Measurements from ENCODE around the gene HTRA3.
A peak's percentile ranks its signal among the peaks of the same experiment; 100 is the strongest.

Gene HTRA3

GRCh38 chr4:8267077-8267476, 2.5 kb upstream of the HTRA3 start:
- Histone ChIP-seq H3K36me3 (ENCODE audit: control insufficient read depth in 2 of 2, insufficient read depth in 2 of 2, low read length in 2 of 2) (no peaks in the 10 kb centered on the region), H3K4me3 (ENCODE audit: low read length in 2 of 2) (no peak overlapping the region), H3K9me3 (ENCODE audit: control insufficient read depth in 2 of 2, low read length in 2 of 2) (no peaks in the 10 kb centered on the region), H3K4me1 (ENCODE audit: control insufficient read depth in 2 of 2, insufficient read depth in 2 of 2, low read length in 2 of 2) (peaks cover 0 to 6% of the 10 kb centered on the region in 2 donors), H3K27ac (ENCODE audit: low read depth in 2 of 2, low read length in 2 of 2) (no peak overlapping the region), H3K9ac (ENCODE audit: low read depth in 1 of 2, low read length in 2 of 2) (no peak overlapping the region), H3K27me3 (ENCODE audit: control insufficient read depth in 2 of 2, insufficient read depth in 2 of 2, low read length in 2 of 2) (peaks cover 0 to 4% of the 10 kb centered on the region in 2 donors)

DNA sequence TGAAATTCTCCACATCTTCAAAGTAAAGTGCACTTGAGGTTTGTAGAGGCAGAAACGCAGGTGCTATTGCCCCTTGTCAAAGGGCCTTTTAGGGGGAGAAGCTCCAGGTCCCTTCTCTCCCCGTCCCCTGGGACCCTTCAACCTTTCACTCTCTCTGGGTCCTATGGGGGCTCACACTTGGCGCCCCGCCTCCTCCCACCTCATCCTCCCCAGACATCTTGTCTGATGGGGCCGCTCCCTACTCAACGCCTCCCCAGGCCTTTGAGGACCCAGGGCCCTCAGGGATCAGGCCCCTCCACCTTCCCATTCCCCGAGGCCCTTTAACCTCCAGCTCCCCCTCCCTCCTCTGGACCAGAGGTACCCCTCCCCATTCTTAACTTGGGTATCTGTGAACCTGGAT, 1.3 kb upstream of the HTRA3 start:
- no peaks in the 10 kb centered on the region for H3K36me3 ChIP-seq (ENCODE audit: control insufficient read depth in 2 of 2, insufficient read depth in 2 of 2, low read length in 2 of 2)
- H3K9ac ChIP-seq (ENCODE audit: low read depth in 1 of 2, low read length in 2 of 2) = no peak overlapping the region
- no peak overlapping the region for H3K27ac ChIP-seq (ENCODE audit: low read depth in 2 of 2, low read length in 2 of 2)
- H3K4me3 ChIP-seq (ENCODE audit: low read length in 2 of 2) = no peak overlapping the region
- no peaks in the 10 kb centered on the region for H3K9me3 ChIP-seq (ENCODE audit: control insufficient read depth in 2 of 2, low read length in 2 of 2)
- H3K27me3 ChIP-seq (ENCODE audit: control insufficient read depth in 2 of 2, insufficient read depth in 2 of 2, low read length in 2 of 2) = peaks cover 0 to 4% of the 10 kb centered on the region in 2 donors
- peaks cover 0 to 6% of the 10 kb centered on the region in 2 donors for H3K4me1 ChIP-seq (ENCODE audit: control insufficient read depth in 2 of 2, insufficient read depth in 2 of 2, low read length in 2 of 2)

GRCh38 chr4:8268901-8269534, 536 bp upstream of the HTRA3 start:
- Histone ChIP-seq H3K27ac (ENCODE audit: low read depth in 2 of 2, low read length in 2 of 2) (peak overlapping the region in 1 of 2 donors; percentile 43), H3K9me3 (ENCODE audit: control insufficient read depth in 2 of 2, low read length in 2 of 2) (no peaks in the 10 kb centered on the region), H3K4me1 (ENCODE audit: control insufficient read depth in 2 of 2, insufficient read depth in 2 of 2, low read length in 2 of 2) (peaks cover 0 to 7% of the 10 kb centered on the region in 2 donors), H3K9ac (ENCODE audit: low read depth in 1 of 2, low read length in 2 of 2) (peak overlapping the region in 1 of 2 donors; percentile 62), H3K36me3 (ENCODE audit: control insufficient read depth in 2 of 2, insufficient read depth in 2 of 2, low read length in 2 of 2) (no peaks in the 10 kb centered on the region), H3K4me3 (ENCODE audit: low read length in 2 of 2) (no peak overlapping the region), H3K27me3 (ENCODE audit: control insufficient read depth in 2 of 2, insufficient read depth in 2 of 2, low read length in 2 of 2) (peaks cover 0 to 4% of the 10 kb centered on the region in 2 donors)

DNA sequence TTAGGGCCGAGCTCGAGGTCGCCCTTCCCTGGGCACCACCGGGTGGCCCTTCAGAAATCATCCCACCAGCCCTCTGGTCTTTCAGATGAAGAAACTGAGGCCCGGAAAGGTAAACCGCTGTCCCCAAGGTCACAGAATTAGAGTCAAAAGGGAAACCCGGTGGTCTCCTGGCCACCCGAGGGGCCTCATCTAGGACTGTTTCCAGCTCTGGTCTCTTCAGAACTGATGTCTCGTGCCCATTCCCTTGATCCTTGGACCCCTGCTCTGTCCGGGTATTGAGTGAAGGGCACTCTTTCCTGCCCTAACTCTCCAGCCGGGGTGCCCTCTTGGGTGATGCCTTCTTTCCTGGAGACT, 841 bp downstream of the HTRA3 start:
- Histone ChIP-seq H3K4me3 (ENCODE audit: low read length in 2 of 2) (peak overlapping the region in 1 of 2 donors; percentile 44), H3K4me1 (ENCODE audit: control insufficient read depth in 2 of 2, insufficient read depth in 2 of 2, low read length in 2 of 2) (peaks cover 3 to 12% of the 10 kb centered on the region in 2 donors), H3K9ac (ENCODE audit: low read depth in 1 of 2, low read length in 2 of 2) (no peak overlapping the region), H3K27me3 (ENCODE audit: control insufficient read depth in 2 of 2, insufficient read depth in 2 of 2, low read length in 2 of 2) (peaks cover 0 to 4% of the 10 kb centered on the region in 2 donors), H3K27ac (ENCODE audit: low read depth in 2 of 2, low read length in 2 of 2) (no peak overlapping the region), H3K9me3 (ENCODE audit: control insufficient read depth in 2 of 2, low read length in 2 of 2) (no peaks in the 10 kb centered on the region), H3K36me3 (ENCODE audit: control insufficient read depth in 2 of 2, insufficient read depth in 2 of 2, low read length in 2 of 2) (no peaks in the 10 kb centered on the region)

DNA sequence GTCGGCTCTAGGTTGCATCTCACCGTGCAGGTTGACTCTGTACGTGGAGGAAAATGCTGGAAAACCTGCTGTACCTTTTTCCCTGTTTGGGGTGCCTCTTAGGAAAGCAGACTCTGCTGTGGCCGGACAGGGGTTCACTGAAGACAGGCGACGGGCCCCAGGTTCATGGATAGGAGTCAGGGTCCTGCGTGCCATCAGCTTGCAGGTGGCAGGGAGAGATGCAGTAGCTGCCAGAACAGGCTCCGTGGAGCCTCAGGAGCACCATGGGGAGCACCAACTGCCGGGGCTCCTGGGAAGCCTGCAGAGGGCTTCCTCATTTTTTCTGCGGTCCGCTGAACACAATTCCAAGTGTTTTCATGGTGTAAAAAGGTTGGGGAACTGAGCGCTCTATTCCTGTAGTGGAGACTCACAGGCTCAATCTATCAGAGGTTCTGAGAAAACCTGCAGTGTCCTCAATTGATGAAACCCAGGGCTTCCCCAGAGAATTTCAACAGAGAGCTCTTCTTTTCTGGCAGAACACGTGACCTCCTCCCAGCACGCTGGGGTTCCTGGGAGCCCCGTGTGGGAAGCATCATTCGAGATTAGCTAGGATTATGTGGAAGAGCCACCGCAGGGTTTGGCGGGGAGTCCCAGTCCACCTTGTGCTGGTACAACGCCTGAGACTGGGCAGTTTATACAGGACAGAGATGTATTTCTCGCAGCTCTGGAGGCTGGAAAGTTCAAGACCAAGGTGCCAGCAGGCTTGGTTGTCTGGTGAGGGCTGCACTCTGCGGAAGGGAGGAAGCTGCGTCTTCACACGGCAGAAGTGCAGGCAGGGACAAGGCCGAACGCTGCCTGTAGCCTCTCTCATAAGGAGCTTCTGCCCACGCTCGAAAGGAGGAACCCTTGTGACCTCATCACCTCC, 1.6 kb downstream of the HTRA3 start:
- Histone ChIP-seq H3K36me3 (ENCODE audit: control insufficient read depth in 2 of 2, insufficient read depth in 2 of 2, low read length in 2 of 2) (no peaks in the 10 kb centered on the region), H3K27ac (ENCODE audit: low read depth in 2 of 2, low read length in 2 of 2) (no peak overlapping the region), H3K4me3 (ENCODE audit: low read length in 2 of 2) (peak overlapping the region in 1 of 2 donors; percentile 44), H3K4me1 (ENCODE audit: control insufficient read depth in 2 of 2, insufficient read depth in 2 of 2, low read length in 2 of 2) (peaks cover 3 to 16% of the 10 kb centered on the region in 2 donors), H3K9me3 (ENCODE audit: control insufficient read depth in 2 of 2, low read length in 2 of 2) (no peaks in the 10 kb centered on the region), H3K9ac (ENCODE audit: low read depth in 1 of 2, low read length in 2 of 2) (no peak overlapping the region), H3K27me3 (ENCODE audit: control insufficient read depth in 2 of 2, insufficient read depth in 2 of 2, low read length in 2 of 2) (peaks cover 0 to 4% of the 10 kb centered on the region in 2 donors)

DNA sequence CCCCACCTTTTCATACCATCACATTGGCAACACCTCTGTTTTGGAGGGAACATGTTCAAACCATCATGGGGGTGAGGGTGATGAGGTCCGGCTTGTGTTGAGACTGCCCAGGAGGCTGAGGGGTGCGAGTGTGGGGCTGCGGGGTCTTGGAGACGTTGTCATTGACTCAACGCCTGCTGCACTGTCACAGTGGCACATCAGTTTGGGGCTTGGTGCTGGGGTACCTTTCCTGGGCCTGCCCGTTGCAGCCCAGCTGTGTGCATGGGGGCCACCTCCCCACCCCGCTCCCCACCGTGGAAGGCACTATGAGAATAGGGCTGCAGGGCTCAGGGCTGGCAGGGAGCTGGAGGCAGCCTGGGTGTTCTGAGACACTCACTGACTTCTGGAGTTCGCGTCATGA, 2.3 kb downstream of the HTRA3 start:
- H3K36me3 ChIP-seq (ENCODE audit: control insufficient read depth in 2 of 2, insufficient read depth in 2 of 2, low read length in 2 of 2) = no peaks in the 10 kb centered on the region
- no peak overlapping the region for H3K27ac ChIP-seq (ENCODE audit: low read depth in 2 of 2, low read length in 2 of 2)
- H3K4me1 ChIP-seq (ENCODE audit: control insufficient read depth in 2 of 2, insufficient read depth in 2 of 2, low read length in 2 of 2) = peaks cover 6 to 16% of the 10 kb centered on the region in 2 donors
- H3K4me3 ChIP-seq (ENCODE audit: low read length in 2 of 2) = no peak overlapping the region
- no peak overlapping the region for H3K9ac ChIP-seq (ENCODE audit: low read depth in 1 of 2, low read length in 2 of 2)
- no peaks in the 10 kb centered on the region for H3K9me3 ChIP-seq (ENCODE audit: control insufficient read depth in 2 of 2, low read length in 2 of 2)
- peaks cover 0 to 4% of the 10 kb centered on the region in 2 donors for H3K27me3 ChIP-seq (ENCODE audit: control insufficient read depth in 2 of 2, insufficient read depth in 2 of 2, low read length in 2 of 2)

DNA sequence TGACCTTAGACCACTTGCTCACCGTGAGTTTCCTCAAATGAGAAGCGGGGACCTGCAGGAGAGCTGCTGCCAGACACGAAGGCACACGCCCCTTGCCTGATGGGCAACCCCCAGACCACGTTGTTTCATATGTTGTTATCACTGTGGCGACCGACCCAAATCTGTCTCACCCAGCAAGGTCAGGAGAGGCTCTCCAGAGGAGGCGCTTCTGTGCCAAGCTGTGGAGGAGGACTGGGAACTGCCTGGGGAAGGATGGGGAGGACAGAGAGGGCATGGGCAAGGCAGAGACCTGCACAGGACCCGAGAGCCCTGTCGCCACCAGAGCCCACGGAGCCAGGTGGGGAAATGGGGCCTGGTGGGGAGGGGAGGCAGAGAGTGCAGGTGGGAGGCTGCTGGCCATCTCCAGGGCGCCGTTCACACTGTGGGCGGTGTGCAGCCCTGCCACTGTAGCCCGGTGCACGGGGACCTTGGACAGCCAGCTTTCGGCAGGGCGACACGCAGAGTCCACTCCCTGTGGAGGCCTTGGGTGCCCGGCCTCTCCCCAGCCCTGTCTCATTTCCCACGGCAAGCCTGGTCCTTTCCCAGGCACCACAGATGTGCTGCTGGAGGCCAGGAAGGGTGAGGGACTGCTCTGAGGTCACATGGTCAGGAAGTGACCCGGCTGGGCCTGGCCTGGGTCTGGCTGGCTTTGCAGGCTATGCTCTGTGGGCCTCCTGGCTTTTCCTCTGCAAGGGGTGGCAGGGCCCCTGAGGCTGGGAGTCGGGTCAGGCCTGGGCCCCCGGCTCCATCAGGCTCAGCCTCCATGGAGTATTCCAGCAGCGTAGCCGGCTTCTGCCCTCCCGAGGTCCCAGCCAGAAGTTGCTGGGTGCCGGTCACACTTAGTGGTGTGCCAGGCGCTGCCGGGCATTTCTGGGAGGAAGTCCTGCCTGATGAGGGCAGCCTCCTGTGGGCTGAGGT, 3.2 kb downstream of the HTRA3 start:
- H3K4me3 ChIP-seq (ENCODE audit: low read length in 2 of 2) = no peak overlapping the region
- peaks cover 6 to 13% of the 10 kb centered on the region in 2 donors for H3K4me1 ChIP-seq (ENCODE audit: control insufficient read depth in 2 of 2, insufficient read depth in 2 of 2, low read length in 2 of 2)
- peaks cover 0 to 10% of the 10 kb centered on the region in 2 donors for H3K27me3 ChIP-seq (ENCODE audit: control insufficient read depth in 2 of 2, insufficient read depth in 2 of 2, low read length in 2 of 2)
- H3K9me3 ChIP-seq (ENCODE audit: control insufficient read depth in 2 of 2, low read length in 2 of 2) = no peaks in the 10 kb centered on the region
- H3K36me3 ChIP-seq (ENCODE audit: control insufficient read depth in 2 of 2, insufficient read depth in 2 of 2, low read length in 2 of 2) = no peaks in the 10 kb centered on the region
- H3K9ac ChIP-seq (ENCODE audit: low read depth in 1 of 2, low read length in 2 of 2) = no peak overlapping the region
- H3K27ac ChIP-seq (ENCODE audit: low read depth in 2 of 2, low read length in 2 of 2) = no peak overlapping the region

DNA sequence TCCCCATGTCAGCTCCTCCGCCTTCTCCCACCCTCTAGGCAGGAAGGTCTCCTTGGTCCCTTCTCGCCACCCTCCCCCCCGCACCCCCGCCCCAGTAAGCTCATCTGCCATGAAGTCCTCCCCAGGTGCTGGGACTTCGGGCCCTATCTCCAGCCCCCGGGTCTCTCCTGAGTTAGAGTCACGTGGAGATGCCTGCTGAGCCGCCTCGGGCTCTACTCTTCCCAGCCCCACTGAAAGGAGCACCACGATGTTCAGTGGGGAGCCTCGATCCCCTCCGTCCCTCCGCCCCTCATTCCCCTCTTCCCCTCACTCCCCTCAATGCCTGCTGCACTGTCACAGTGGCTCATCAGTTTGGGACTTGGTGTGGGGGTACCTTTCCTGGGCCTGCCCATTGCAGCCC, 3.9 kb downstream of the HTRA3 start:
- peaks cover 6 to 16% of the 10 kb centered on the region in 2 donors for H3K4me1 ChIP-seq (ENCODE audit: control insufficient read depth in 2 of 2, insufficient read depth in 2 of 2, low read length in 2 of 2)
- no peaks in the 10 kb centered on the region for H3K9me3 ChIP-seq (ENCODE audit: control insufficient read depth in 2 of 2, low read length in 2 of 2)
- H3K27me3 ChIP-seq (ENCODE audit: control insufficient read depth in 2 of 2, insufficient read depth in 2 of 2, low read length in 2 of 2) = peaks cover 0 to 10% of the 10 kb centered on the region in 2 donors
- H3K27ac ChIP-seq (ENCODE audit: low read depth in 2 of 2, low read length in 2 of 2) = peak overlapping the region in 1 of 2 donors; percentile 4
- H3K9ac ChIP-seq (ENCODE audit: low read depth in 1 of 2, low read length in 2 of 2) = no peak overlapping the region
- H3K36me3 ChIP-seq (ENCODE audit: control insufficient read depth in 2 of 2, insufficient read depth in 2 of 2, low read length in 2 of 2) = no peaks in the 10 kb centered on the region
- H3K4me3 ChIP-seq (ENCODE audit: low read length in 2 of 2) = no peak overlapping the region

DNA sequence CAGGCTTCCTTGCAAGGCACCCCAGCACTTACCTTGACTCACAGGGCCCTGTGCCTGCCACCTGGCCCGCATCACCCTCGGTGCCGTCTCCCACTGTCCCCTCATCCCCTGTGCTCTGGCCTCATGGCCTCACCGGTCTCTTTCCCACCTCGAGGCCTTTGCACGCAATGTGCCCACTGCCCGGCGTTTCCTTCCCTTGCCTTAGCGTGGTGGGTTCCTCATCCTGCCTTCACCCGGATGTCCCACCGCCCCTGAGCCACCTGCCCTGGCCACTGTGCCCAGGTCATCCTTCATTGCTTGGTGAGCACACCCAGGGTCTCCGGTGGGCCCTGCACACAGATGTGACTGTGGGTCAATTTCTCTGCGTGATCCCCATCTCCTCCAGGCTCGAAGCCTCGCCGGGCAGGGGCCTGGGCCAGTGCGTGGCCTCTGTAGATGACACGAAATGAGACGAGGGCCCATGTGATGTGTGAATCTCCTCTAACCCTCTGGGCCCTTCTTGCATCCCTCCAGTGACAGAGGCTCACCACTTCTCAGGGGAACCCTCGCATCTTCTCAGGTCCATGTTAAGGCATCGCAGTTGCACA, 4.6 kb downstream of the HTRA3 start:
- peaks cover 6 to 16% of the 10 kb centered on the region in 2 donors for H3K4me1 ChIP-seq (ENCODE audit: control insufficient read depth in 2 of 2, insufficient read depth in 2 of 2, low read length in 2 of 2)
- peaks cover 0 to 6% of the 10 kb centered on the region in 2 donors for H3K27me3 ChIP-seq (ENCODE audit: control insufficient read depth in 2 of 2, insufficient read depth in 2 of 2, low read length in 2 of 2)
- H3K9ac ChIP-seq (ENCODE audit: low read depth in 1 of 2, low read length in 2 of 2) = no peak overlapping the region
- no peaks in the 10 kb centered on the region for H3K9me3 ChIP-seq (ENCODE audit: control insufficient read depth in 2 of 2, low read length in 2 of 2)
- no peaks in the 10 kb centered on the region for H3K36me3 ChIP-seq (ENCODE audit: control insufficient read depth in 2 of 2, insufficient read depth in 2 of 2, low read length in 2 of 2)
- H3K27ac ChIP-seq (ENCODE audit: low read depth in 2 of 2, low read length in 2 of 2) = peak overlapping the region in 1 of 2 donors; percentile 4
- H3K4me3 ChIP-seq (ENCODE audit: low read length in 2 of 2) = no peak overlapping the region

Data from mucosa of rectum (tissue), 2 donors.